Trophoblast cell (in vitro differentiated cells and primary cell): ENCODE measurements around the gene CENPF.

Experiments
- DNase-seq, 2 donors: peaks; one replicate each; pipeline ENCODE4 v3.0.0-alpha.2; 2016
- H2AFZ ChIP-seq: 2 replicates; pipeline ENCODE4 v1.6.1; 2013; ENCODE audit warnings: low read length, moderate library complexity, mild to moderate bottlenecking; ENCODE audit not compliant: insufficient read depth, poor library complexity
- H2AK5ac ChIP-seq: 2 replicates; pipeline ENCODE4 v1.6.1; 2013; ENCODE audit warnings: mild to moderate bottlenecking, low read length
- H2BK120ac ChIP-seq: 2 replicates; pipeline ENCODE4 v1.6.1; 2013; ENCODE audit warnings: low read length, mild to moderate bottlenecking, moderate library complexity; ENCODE audit not compliant: insufficient read depth, poor library complexity
- H2BK12ac ChIP-seq: 2 replicates; pipeline ENCODE4 v1.6.1; 2013; ENCODE audit warnings: mild to moderate bottlenecking, low read length, moderate library complexity
- H2BK5ac ChIP-seq: 2 replicates; pipeline ENCODE4 v1.6.1; 2013; ENCODE audit warnings: low read length, low read depth, moderate library complexity, mild to moderate bottlenecking; ENCODE audit not compliant: poor library complexity
- H3K14ac ChIP-seq: 2 replicates; pipeline ENCODE4 v1.6.1; 2013; ENCODE audit warnings: mild to moderate bottlenecking, low read length
- H3K18ac ChIP-seq: 2 replicates; pipeline ENCODE4 v1.6.1; 2013; ENCODE audit warnings: mild to moderate bottlenecking, low read length
- H3K23ac ChIP-seq: 2 replicates; pipeline ENCODE4 v1.6.1; 2013; ENCODE audit warnings: low read length
- H3K27ac ChIP-seq: 2 replicates; pipeline ENCODE4 v1.5.1; 2013; ENCODE audit warnings: low read depth, mild to moderate bottlenecking, inconsistent platforms, low read length, moderate library complexity
- H3K27me3 ChIP-seq: 2 replicates; pipeline ENCODE4 v1.6.1; 2013; ENCODE audit warnings: inconsistent platforms, mild to moderate bottlenecking, low read length, moderate library complexity; ENCODE audit not compliant: insufficient read depth
- H3K36me3 ChIP-seq, 2 experiments: 1 replicate in 1 of 2; 2 replicates in 1 of 2; pipeline ENCODE4 v1.6.1; 2013; ENCODE audit warnings: low read length in 2 of 2, mild to moderate bottlenecking in 2 of 2, moderate library complexity in 1 of 2; ENCODE audit not compliant: insufficient read depth in 2 of 2, control insufficient read depth in 1 of 2
- H3K4ac ChIP-seq: 2 replicates; pipeline ENCODE4 v1.6.1; 2013; ENCODE audit warnings: low read depth, mild to moderate bottlenecking, low read length, moderate library complexity
- H3K4me1 ChIP-seq, 2 experiments: 1 replicate in 1 of 2; 2 replicates in 1 of 2; pipeline ENCODE4 v1.6.1; 2013; ENCODE audit warnings: low read length in 2 of 2, mild to moderate bottlenecking in 2 of 2, moderate library complexity in 1 of 2; ENCODE audit not compliant: insufficient read depth in 2 of 2, control insufficient read depth in 1 of 2
- H3K4me2 ChIP-seq: 2 replicates; pipeline ENCODE4 v1.6.1; 2013; ENCODE audit warnings: inconsistent platforms, mild to moderate bottlenecking, low read length, moderate library complexity
- H3K4me3 ChIP-seq: 2 replicates; pipeline ENCODE4 v1.5.1; 2013; ENCODE audit warnings: mild to moderate bottlenecking, low read depth, low read length, inconsistent platforms
- H3K79me1 ChIP-seq: one replicate; pipeline ENCODE4 v1.6.1; 2013; ENCODE audit warnings: low read length
- H3K79me2 ChIP-seq: 2 replicates; pipeline ENCODE4 v1.6.1; 2013; ENCODE audit warnings: low read length, mild to moderate bottlenecking; ENCODE audit not compliant: control insufficient read depth, insufficient read depth, poor library complexity
- H3K9ac ChIP-seq: 2 replicates; pipeline ENCODE4 v1.6.1; 2013; ENCODE audit warnings: mild to moderate bottlenecking, low read length
- H3K9me3 ChIP-seq: 2 replicates; pipeline ENCODE4 v1.6.1; 2013; ENCODE audit warnings: low read depth, mild to moderate bottlenecking, control low read depth, inconsistent platforms, low read length; ENCODE audit not compliant: insufficient read depth
- H4K12ac ChIP-seq: 2 replicates; pipeline ENCODE4 v1.6.1; 2013; ENCODE audit warnings: low read depth, mild to moderate bottlenecking, low read length, moderate library complexity
- H4K8ac ChIP-seq: 2 replicates; pipeline ENCODE4 v1.6.1; 2013; ENCODE audit warnings: low read depth, mild to moderate bottlenecking, low read length, moderate library complexity
- H4K91ac ChIP-seq: one replicate; pipeline ENCODE4 v1.6.1; 2013; ENCODE audit warnings: low read depth, mild to moderate bottlenecking, low read length, moderate library complexity
- WGBS: extraction: QIAGEN DNeasy Blood & Tissue Kit; methylation state at CpG from one replicate; pipeline ENCODE4 v1.1.7; 2013; ENCODE audit warnings: missing lambda C conversion rate; ENCODE audit not compliant: insufficient read length, insufficient coverage; ENCODE audit errors: extremely low coverage; 5-methylcytosine and 5-hydroxymethylcytosine counted together

The CENPF gene

GRCh38 chr1:214638459-214638807 lies 35.4 kb downstream of the CENPF start:
- H3K36me3 ChIP-seq, result peaks cover 9 to 24% of the 10 kb centered on the region in 2 experiments
- WGBS, result no CpG with 5 or more reads among the region's 6 CpGs
- H3K79me2 ChIP-seq, result no peaks in the 10 kb centered on the region
- no peak overlapping the region for H2BK5ac ChIP-seq
- no peak overlapping the region for H3K4ac ChIP-seq
- H3K27me3 ChIP-seq, result no peaks in the 10 kb centered on the region
- H3K9me3 ChIP-seq, result no peaks in the 10 kb centered on the region
- no peaks in the 10 kb centered on the region for H3K4me1 ChIP-seq
- no peaks in the 10 kb centered on the region for H3K79me1 ChIP-seq
- no peak overlapping the region for H2BK12ac ChIP-seq
- no peak overlapping the region for H3K4me3 ChIP-seq
- no peak overlapping the region for H3K4me2 ChIP-seq
- H3K9ac ChIP-seq, result no peak overlapping the region
- H4K91ac ChIP-seq, result no peak overlapping the region
- H2AFZ ChIP-seq, result no peak overlapping the region
- H3K14ac ChIP-seq, result no peak overlapping the region
- no peak overlapping the region for H3K23ac ChIP-seq
- no peak overlapping the region for H3K18ac ChIP-seq
- H3K27ac ChIP-seq, result no peak overlapping the region
- no peak overlapping the region for H2AK5ac ChIP-seq
- DNase-seq, result peak; percentile 59 to 72
- no peak overlapping the region for H4K12ac ChIP-seq
- no peak overlapping the region for H4K8ac ChIP-seq
- H2BK120ac ChIP-seq, result no peak overlapping the region

- Histone ChIP-seq H2AFZ (no peak overlapping the region), H2BK5ac (no peak overlapping the region), H4K91ac (no peak overlapping the region), H3K4me2 (no peak overlapping the region), H3K9me3 (no peaks in the 10 kb centered on the region), H3K79me2 (no peaks in the 10 kb centered on the region), H3K4ac (no peak overlapping the region), H3K14ac (no peak overlapping the region), H3K27ac (no peak overlapping the region), H3K27me3 (no peaks in the 10 kb centered on the region), H3K9ac (no peak overlapping the region), H2AK5ac (no peak overlapping the region), H3K23ac (no peak overlapping the region), H3K79me1 (no peaks in the 10 kb centered on the region), H3K18ac (no peak overlapping the region), H3K4me3 (no peak overlapping the region), H2BK120ac (no peak overlapping the region), H4K12ac (no peak overlapping the region), H3K36me3 (peaks cover 5 to 20% of the 10 kb centered on the region in 2 experiments), H4K8ac (no peak overlapping the region), H2BK12ac (no peak overlapping the region), H3K4me1 (no peaks in the 10 kb centered on the region)
- no CpG with 5 or more reads among the region's 3 CpGs for WGBS
- no peak for DNase-seq
Measured at GRCh38 chr1:214638997-214639396, 36.0 kb downstream of the CENPF start.

- Histone ChIP-seq H4K8ac (no peak overlapping the region), H3K23ac (no peak overlapping the region), H3K4me2 (no peak overlapping the region), H3K27me3 (no peaks in the 10 kb centered on the region), H2AFZ (no peak overlapping the region), H3K79me2 (no peaks in the 10 kb centered on the region), H3K9ac (no peak overlapping the region), H2AK5ac (no peak overlapping the region), H3K14ac (no peak overlapping the region), H3K9me3 (no peaks in the 10 kb centered on the region), H2BK120ac (no peak overlapping the region), H3K18ac (no peak overlapping the region), H3K4ac (no peak overlapping the region), H3K4me3 (no peak overlapping the region), H2BK5ac (no peak overlapping the region), H3K79me1 (no peaks in the 10 kb centered on the region), H3K36me3 (peaks cover 4 to 24% of the 10 kb centered on the region in 2 experiments), H4K12ac (no peak overlapping the region), H4K91ac (no peak overlapping the region), H2BK12ac (no peak overlapping the region), H3K27ac (no peak overlapping the region), H3K4me1 (no peaks in the 10 kb centered on the region)
- no CpG with 5 or more reads among the region's 6 CpGs for WGBS
- peak; percentile 76 to 88 for DNase-seq
Measured at GRCh38 chr1:214640431-214641213, 37.6 kb downstream of the CENPF start.

- no peaks in the 10 kb centered on the region for H3K9me3 ChIP-seq
- no peaks in the 10 kb centered on the region for H3K79me2 ChIP-seq
- H3K4me2 ChIP-seq, result no peak overlapping the region
- H3K9ac ChIP-seq, result no peak overlapping the region
- H3K27me3 ChIP-seq, result no peaks in the 10 kb centered on the region
- H3K4ac ChIP-seq, result no peak overlapping the region
- no peak overlapping the region for H4K91ac ChIP-seq
- no peak overlapping the region for H3K14ac ChIP-seq
- no peak overlapping the region for H3K18ac ChIP-seq
- H3K4me3 ChIP-seq, result no peak overlapping the region
- no peaks in the 10 kb centered on the region for H3K79me1 ChIP-seq
- H4K8ac ChIP-seq, result no peak overlapping the region
- no peak overlapping the region for H2AFZ ChIP-seq
- H2AK5ac ChIP-seq, result no peak overlapping the region
- H3K27ac ChIP-seq, result no peak overlapping the region
- peaks cover 6 to 26% of the 10 kb centered on the region in 2 experiments for H3K36me3 ChIP-seq
- no peak overlapping the region for H2BK12ac ChIP-seq
- H3K23ac ChIP-seq, result no peak overlapping the region
- H2BK5ac ChIP-seq, result no peak overlapping the region
- DNase-seq, result no peak
- no peaks in the 10 kb centered on the region for H3K4me1 ChIP-seq
- no CpG with 5 or more reads among the region's 2 CpGs for WGBS
- H4K12ac ChIP-seq, result no peak overlapping the region
- no peak overlapping the region for H2BK120ac ChIP-seq
Measured at GRCh38 chr1:214641214-214641895, 38.4 kb downstream of the CENPF start.
